ENCODE data around the gene CX3CR1.
"Not testable (repeated sequence)": the region's sequence is repeated elsewhere in the genome, so short reads cannot be mapped to it uniquely, and the experiment has no call there.

Gene CX3CR1

DNA sequence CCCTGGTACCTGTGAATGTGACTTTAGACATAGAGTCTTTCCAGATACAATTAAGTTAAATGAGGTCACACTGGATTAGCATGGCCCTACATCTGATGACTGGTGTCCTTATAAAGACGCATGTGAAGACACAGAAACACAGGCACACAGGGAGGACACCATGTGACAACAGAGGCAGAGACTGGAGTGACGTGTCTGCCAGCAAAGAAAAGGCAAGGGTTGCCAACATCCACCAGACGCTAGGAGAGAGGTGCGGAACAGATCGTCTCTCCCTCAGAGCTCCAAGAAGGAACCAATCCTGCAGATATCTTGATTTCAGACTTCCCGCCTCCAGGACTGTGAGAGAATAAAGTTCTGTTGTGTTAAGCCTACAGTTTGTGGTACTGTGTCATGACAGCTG lies 42.8 kb downstream of the CX3CR1 start:
- H3K36me3 Mint-ChIP-seq, result no peaks in the 10 kb centered on the region
- H3K4me1 Mint-ChIP-seq, result peaks cover 15 to 37% of the 10 kb centered on the region in 2 donors
- ATAC-seq (replicated peaks), result no peak
- peaks cover 0 to 6% of the 10 kb centered on the region in 2 donors for H3K27me3 Mint-ChIP-seq
- H3K9me3 Mint-ChIP-seq, result no peaks in the 10 kb centered on the region
- no peak overlapping the region for H3K4me3 Mint-ChIP-seq
- DNase-seq, result no peak
- H3K27ac Mint-ChIP-seq, result no peak overlapping the region

DNA sequence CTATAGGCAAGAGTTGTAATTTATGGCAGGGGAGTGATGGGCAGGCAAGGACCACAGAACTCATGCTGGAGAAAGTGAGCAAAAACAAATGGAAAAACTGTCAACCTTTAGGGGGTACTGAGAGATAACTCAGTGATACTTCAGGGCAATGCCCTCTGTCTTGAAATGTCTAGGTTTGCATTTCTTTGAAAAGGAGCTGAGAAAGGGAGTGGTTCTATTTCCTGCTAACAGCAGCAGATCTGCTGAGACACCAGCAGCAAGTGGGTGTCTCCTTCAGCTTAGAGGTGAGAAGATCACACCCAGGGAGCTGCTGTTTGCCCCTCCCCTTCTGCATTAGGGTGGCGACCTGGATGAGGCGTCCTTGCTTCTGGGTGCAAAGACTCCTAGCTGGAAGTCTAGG lies 45.2 kb downstream of the CX3CR1 start:
- H3K36me3 Mint-ChIP-seq, result no peaks in the 10 kb centered on the region
- H3K4me1 Mint-ChIP-seq, result peaks cover 15 to 35% of the 10 kb centered on the region in 2 donors
- no peak overlapping the region for H3K4me3 Mint-ChIP-seq
- H3K9me3 Mint-ChIP-seq, result no peaks in the 10 kb centered on the region
- peaks cover 0 to 6% of the 10 kb centered on the region in 2 donors for H3K27me3 Mint-ChIP-seq
- peak in 1 of 2 donors; percentile 55 for ATAC-seq (replicated peaks)
- DNase-seq, result no peak
- H3K27ac Mint-ChIP-seq, result peak overlapping the region; percentile 20

DNA sequence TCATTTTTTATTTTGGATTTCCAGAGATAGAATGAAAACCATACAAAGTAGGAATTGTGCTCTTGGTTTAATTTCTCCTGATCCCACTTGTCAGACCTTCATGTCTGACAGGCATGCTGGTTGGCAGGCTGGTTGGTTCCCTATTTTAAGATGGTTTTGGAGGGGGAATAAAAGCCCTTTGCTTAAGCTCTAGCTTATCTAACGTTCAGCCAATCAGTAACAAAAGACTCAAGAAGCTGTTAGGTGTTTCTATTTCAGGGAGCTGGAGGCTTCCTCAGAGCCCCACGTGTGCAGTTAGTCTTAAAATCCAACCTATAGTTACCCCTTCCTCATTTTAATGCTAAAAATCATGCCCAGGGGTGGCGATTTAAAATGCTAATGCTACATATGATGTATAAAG lies 47.0 kb downstream of the CX3CR1 start:
- Mint-ChIP-seq H3K4me3 (no peak overlapping the region), H3K9me3 (no peaks in the 10 kb centered on the region), H3K36me3 (no peaks in the 10 kb centered on the region), H3K27me3 (peaks cover 0 to 6% of the 10 kb centered on the region in 2 donors), H3K27ac (no peak overlapping the region), H3K4me1 (peaks cover 15 to 35% of the 10 kb centered on the region in 2 donors)
- DNase-seq, result no peak
- no peak for ATAC-seq (replicated peaks)

DNA sequence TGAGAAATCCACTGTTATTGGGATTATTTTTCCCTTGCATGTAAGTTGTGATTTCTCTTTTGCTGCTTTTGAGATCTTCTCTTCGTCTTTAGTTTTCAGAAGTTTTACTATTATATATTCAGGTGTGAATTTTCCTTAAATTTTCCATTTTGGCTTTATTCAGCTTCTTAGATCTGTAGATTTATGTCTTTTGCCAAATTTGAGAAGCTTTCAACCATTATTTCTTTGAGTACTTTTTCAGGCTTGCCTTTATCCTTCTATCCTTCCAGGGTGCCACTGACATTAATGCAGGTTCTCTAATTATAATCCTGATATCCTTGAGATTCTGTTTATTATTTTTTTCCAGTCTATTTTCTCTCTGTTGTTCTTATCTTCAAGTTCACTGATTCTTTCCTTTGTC lies 49.4 kb downstream of the CX3CR1 start:
- Mint-ChIP-seq H3K4me1 (peaks cover 20 to 42% of the 10 kb centered on the region in 2 donors), H3K27ac (no peak overlapping the region), H3K9me3 (no peaks in the 10 kb centered on the region), H3K27me3 (peaks cover 0 to 6% of the 10 kb centered on the region in 2 donors), H3K36me3 (no peaks in the 10 kb centered on the region), H3K4me3 (no peak overlapping the region)
- DNase-seq, result no peak
- ATAC-seq (replicated peaks), result no peak

DNA sequence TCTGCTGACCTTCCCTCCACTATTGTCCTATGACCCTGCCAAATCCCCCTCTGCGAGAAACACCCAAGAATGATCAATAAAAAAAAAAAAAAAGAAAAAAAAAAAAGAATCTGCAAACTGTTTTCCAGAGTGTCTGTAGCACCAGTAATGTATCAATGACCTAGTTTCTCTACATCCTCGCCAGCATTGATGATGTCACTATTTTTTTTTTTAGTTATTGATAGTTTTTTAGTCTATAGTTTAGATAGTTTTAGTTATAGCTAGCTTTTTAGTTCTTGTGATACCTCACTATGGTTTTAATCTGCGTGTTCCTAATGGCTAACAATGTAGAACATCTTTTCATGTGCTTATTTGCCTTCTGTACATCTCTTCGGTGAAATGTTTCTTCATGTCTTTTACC lies 51.3 kb downstream of the CX3CR1 start:
- H3K9me3 Mint-ChIP-seq, result no peaks in the 10 kb centered on the region
- ATAC-seq (replicated peaks), result no peak
- H3K4me1 Mint-ChIP-seq, result peaks cover 15 to 33% of the 10 kb centered on the region in 2 donors
- DNase-seq, result no peak
- H3K27ac Mint-ChIP-seq, result no peak overlapping the region
- no peaks in the 10 kb centered on the region for H3K36me3 Mint-ChIP-seq
- no peak overlapping the region for H3K4me3 Mint-ChIP-seq
- H3K27me3 Mint-ChIP-seq, result no peaks in the 10 kb centered on the region

DNA sequence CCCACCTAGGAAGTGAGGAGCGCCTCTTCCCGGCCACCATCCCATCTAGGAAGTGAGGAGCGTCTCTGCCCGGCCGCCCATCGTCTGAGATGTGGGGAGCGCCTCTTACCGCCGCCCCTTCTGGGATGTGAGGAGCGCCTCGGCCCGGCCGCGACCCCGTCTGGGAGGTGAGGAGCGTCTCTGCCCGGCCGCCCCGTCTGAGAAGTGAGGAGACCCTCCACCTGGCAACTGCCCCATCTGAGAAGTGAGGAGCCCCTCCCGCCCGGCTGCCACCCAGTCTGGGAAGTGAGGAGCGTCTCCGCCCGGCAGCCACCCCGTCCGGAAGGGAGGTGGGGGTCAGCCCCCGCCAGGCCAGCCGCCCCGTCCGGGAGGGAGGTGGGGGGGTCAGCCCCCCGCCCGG lies 52.2 kb downstream of the CX3CR1 start:
- not testable (repeated sequence) for H3K36me3 Mint-ChIP-seq; H3K4me3 Mint-ChIP-seq; H3K27me3 Mint-ChIP-seq; DNase-seq; H3K9me3 Mint-ChIP-seq; ATAC-seq (replicated peaks); H3K27ac Mint-ChIP-seq
- H3K4me1 Mint-ChIP-seq, result peaks cover 11 to 24% of the 10 kb centered on the region in 2 donors

DNA sequence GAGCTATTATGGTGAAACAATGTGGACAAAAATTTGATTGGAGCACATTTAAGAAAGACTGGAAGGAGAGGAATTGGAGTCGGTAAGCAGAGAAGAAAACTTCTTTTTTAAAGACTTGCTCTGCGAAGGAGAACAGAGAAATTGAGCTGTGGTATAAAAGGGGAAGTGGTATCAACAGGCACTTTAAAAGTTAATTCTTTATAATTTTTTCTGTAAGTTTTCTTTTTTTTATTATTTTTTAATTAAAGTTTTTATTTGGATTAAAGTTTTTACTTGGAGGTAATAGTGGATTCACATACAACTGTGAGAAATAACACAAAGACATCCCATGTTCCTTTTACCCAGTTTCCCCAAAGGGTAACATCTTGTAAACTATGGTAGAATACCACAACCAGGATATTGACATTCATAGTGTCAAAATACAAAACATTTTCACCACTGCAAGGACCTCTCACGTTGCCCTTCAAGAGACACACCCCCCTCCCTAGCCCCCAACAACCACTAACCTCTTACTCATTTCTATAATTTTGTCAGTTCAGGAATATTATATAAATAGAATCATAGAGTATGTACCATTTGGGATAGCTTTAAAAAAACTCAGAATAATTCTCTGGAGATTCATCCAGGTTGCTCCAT lies 53.6 kb downstream of the CX3CR1 start:
- H3K4me1 Mint-ChIP-seq, result peaks cover 9 to 17% of the 10 kb centered on the region in 2 donors

DNA sequence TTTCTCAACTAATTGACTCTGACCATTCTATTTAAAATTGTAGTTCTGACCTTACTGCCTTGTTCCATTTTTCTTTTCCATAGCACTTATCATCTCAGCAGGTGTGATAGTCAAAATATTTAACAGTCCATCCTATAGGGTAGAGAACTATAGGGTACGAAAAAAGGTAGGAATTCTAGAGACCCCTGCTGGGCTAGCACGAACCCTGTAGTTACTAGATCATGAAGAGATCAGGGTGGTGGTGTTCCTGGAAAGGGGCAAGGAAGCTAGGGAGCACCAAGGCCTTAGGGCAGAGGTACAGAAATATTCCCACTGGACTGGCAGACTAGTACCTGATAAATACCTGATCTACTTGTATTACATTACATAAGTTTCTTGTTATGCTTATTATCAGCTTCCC lies 55.5 kb downstream of the CX3CR1 start:
- peaks cover 18 to 32% of the 10 kb centered on the region in 2 donors for H3K4me1 Mint-ChIP-seq
- DNase-seq, result no peak
- no peaks in the 10 kb centered on the region for H3K9me3 Mint-ChIP-seq
- no peak for ATAC-seq (replicated peaks)
- H3K36me3 Mint-ChIP-seq, result no peaks in the 10 kb centered on the region
- H3K27me3 Mint-ChIP-seq, result peaks cover 0 to 4% of the 10 kb centered on the region in 2 donors
- no peak overlapping the region for H3K4me3 Mint-ChIP-seq
- H3K27ac Mint-ChIP-seq, result no peak overlapping the region

More for the DNA sequence above, 53.6 kb downstream of the CX3CR1 start:
- H3K27me3 Mint-ChIP-seq, result peaks cover 0 to under 1% of the 10 kb centered on the region in 2 donors
- ATAC-seq (replicated peaks) (peak; percentile 77 to 97), DNase-seq (no peak)
- peak overlapping the region; percentile 4 to 7 for H3K4me3 Mint-ChIP-seq
- no peaks in the 10 kb centered on the region for H3K36me3 Mint-ChIP-seq
- no peak overlapping the region for H3K27ac Mint-ChIP-seq
- H3K9me3 Mint-ChIP-seq, result no peaks in the 10 kb centered on the region

DNA sequence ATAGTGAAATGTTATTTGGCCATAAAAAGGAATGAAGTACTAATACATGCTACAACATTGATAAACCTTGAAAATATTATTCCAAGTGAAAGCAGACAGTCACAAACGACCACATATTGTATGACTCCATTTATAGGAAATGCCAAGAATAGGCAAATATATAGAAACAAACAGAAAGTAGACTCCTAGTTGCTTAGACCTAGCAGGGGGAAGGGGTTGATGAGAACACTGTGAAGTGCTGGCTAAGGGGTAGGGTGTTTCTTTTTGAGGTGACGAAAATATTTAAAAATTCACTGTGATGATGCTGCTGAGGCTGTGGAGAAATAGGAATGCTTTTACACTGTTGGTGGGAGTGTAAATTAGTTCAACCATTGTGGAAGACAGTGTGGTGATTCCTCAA lies 56.9 kb downstream of the CX3CR1 start:
- Mint-ChIP-seq H3K4me3 (no peak overlapping the region), H3K27ac (no peak overlapping the region), H3K9me3 (no peaks in the 10 kb centered on the region), H3K4me1 (peaks cover 18 to 32% of the 10 kb centered on the region in 2 donors), H3K36me3 (no peaks in the 10 kb centered on the region), H3K27me3 (peaks cover 0 to 4% of the 10 kb centered on the region in 2 donors)
- ATAC-seq (replicated peaks) (no peak), DNase-seq (no peak)

DNA sequence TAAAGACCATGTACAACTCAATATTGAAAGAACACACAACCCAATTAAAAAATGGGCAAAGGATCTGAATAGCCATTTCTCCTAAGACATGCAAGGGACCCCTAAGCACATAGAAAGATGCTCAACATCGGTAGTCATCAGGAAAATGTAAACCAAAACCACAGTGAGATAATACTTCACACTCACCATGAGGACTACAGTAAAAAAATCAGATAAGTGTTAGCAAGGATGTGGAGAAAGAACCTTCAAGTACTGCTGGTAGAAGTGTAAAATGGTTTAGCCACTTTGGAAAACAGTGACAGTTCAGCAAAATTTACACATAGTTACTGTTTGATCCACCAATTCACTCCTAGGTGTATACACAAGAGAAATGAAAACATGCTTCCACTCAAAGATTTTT lies 57.4 kb downstream of the CX3CR1 start:
- peaks cover 19 to 36% of the 10 kb centered on the region in 2 donors for H3K4me1 Mint-ChIP-seq
- no peak for DNase-seq
- peaks cover 0 to 4% of the 10 kb centered on the region in 2 donors for H3K27me3 Mint-ChIP-seq
- H3K4me3 Mint-ChIP-seq, result no peak overlapping the region
- no peaks in the 10 kb centered on the region for H3K36me3 Mint-ChIP-seq
- H3K27ac Mint-ChIP-seq, result no peak overlapping the region
- no peaks in the 10 kb centered on the region for H3K9me3 Mint-ChIP-seq
- no peak for ATAC-seq (replicated peaks)

DNA sequence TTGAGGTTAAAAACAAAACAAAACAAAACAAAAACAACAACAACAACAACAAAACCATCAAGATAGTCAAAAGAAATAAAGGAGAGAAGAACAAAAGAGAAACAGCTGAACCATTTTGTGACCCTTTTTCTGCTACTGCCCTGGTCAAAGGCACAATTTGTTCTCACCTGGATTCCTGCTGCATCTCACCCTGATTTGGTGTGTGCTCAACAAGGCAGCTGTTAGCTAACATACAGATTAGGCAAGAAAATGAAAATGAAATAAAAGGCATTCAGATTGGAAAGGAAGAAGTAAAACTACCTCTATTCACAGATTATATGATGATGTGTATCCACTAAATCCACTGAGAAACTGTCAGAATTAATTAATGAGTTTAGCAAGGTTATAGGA lies 58.7 kb downstream of the CX3CR1 start:
- Mint-ChIP-seq H3K27ac (peak overlapping the region; percentile 37), H3K9me3 (no peaks in the 10 kb centered on the region), H3K4me3 (peak overlapping the region in 1 of 2 donors; percentile 47), H3K36me3 (no peaks in the 10 kb centered on the region), H3K4me1 (peaks cover 30 to 49% of the 10 kb centered on the region in 2 donors), H3K27me3 (peaks cover 0 to 4% of the 10 kb centered on the region in 2 donors)
- ATAC-seq (replicated peaks), result no peak
- no peak for DNase-seq

DNA sequence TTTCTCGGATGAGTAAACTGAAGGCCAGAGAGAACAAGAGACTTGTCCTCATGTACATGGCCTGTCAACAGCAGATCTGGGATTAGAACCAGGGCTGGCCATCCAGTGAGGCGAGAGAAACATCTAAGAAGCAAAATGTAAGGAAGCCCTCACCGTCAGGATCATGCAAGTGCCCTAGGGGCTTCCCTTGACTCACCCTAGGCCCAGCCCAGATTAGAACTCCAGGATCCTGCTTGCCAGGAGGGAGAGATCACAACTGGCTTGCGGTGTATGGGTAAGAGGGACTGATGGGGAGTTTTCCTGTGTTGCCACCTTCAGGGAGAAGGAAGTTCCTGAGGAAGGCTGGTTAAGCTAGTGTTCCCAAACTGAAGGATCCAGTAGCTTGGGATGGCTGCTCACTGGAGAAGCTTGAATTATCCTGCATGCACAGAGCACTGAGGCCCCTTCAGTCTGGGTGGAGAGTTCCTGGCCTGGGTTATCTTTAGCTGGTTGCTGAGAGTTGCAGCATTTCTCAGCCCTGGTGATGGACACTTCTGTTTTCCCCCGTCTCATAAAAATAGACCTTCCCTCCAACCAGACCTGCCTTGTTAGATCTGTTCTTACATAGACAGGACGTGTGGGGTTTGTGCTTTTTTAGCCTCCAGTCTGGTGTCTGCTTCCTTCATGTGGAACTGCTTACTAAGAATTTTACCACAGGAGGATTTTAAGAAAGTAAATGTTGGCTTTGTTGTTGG lies 59.3 kb downstream of the CX3CR1 start:
- H3K36me3 Mint-ChIP-seq, result no peaks in the 10 kb centered on the region
- peak; percentile 64 to 65 for ATAC-seq (replicated peaks)
- no peak for DNase-seq
- peaks cover 25 to 49% of the 10 kb centered on the region in 2 donors for H3K4me1 Mint-ChIP-seq
- H3K27me3 Mint-ChIP-seq, result peaks cover 0 to 4% of the 10 kb centered on the region in 2 donors
- H3K9me3 Mint-ChIP-seq, result no peaks in the 10 kb centered on the region
- H3K4me3 Mint-ChIP-seq, result peak overlapping the region in 1 of 2 donors; percentile 47
- peak overlapping the region; percentile 37 for H3K27ac Mint-ChIP-seq

DNA sequence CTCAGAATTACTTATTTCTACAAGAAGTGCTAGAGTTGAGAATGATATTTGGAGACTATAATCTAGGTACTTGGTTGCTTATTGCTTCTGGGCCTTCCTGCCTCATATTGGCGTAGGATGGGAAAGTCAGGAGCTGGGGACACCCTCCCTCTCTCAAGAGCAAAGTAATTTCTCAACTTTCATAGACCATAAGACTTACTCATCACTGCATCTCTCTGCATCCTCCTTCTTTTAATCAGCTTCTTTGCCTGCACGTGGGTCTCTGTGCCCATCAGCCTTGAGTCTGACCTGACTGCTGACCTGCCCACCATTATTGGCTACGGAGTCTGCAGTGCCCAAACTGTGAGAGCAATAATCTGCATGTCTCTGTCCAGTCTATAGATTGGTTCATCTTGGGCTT lies 60.1 kb downstream of the CX3CR1 start:
- no peaks in the 10 kb centered on the region for H3K36me3 Mint-ChIP-seq
- H3K27me3 Mint-ChIP-seq, result peaks cover 0 to 4% of the 10 kb centered on the region in 2 donors
- no peak overlapping the region for H3K4me3 Mint-ChIP-seq
- peak overlapping the region; percentile 14 for H3K27ac Mint-ChIP-seq
- DNase-seq (no peak), ATAC-seq (replicated peaks) (no peak)
- H3K9me3 Mint-ChIP-seq, result no peaks in the 10 kb centered on the region
- H3K4me1 Mint-ChIP-seq, result peaks cover 24 to 46% of the 10 kb centered on the region in 2 donors

DNA sequence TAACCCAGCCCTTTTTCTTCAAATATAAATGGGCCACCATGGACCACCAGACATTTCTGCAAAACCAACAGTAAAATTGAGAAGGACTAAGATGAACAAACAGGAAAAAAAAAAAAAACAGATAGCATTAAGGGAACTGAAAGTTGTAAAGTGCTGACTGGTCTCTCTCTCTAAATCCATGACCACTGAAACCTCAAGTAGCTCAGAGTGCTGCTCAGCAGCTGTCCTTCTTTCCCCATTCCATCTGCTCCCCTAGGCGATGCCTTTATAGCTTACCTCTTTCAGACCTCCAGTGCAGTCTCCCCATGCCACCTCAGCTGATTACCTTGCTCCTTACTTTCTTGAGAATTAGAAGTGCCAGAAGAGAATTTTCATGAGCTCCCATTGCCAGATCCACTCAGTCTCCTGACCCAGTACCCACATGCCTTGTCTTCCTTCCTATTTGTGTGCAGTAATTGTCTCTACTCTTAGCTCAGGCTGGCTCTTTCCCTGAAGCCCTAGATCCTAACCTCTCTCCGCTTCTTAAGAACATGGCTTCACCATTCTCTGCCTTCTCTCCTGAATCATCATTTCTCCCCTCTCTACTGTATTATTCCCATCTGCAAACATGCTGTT lies 63.6 kb downstream of the CX3CR1 start:
- DNase-seq (peak; percentile 18), ATAC-seq (replicated peaks) (peak; percentile 96 to 98)
- H3K36me3 Mint-ChIP-seq, result no peaks in the 10 kb centered on the region
- H3K4me1 Mint-ChIP-seq, result peaks cover 35 to 60% of the 10 kb centered on the region in 2 donors
- peak overlapping the region; percentile 14 to 47 for H3K4me3 Mint-ChIP-seq
- no peaks in the 10 kb centered on the region for H3K9me3 Mint-ChIP-seq
- peaks cover 4% of the 10 kb centered on the region in 2 donors for H3K27me3 Mint-ChIP-seq
- H3K27ac Mint-ChIP-seq, result peak overlapping the region; percentile 15
